ENCODE measurements around the gene SEMA3A. TPM values are rescaled to one million over a fixed set of nuclear protein-coding genes. Genes with fewer than 3 reads are reported as not detected.

Gene SEMA3A
- total and polyA plus RNA-seq, 2 of the 4 experiments (the other 2 are of a cell fraction) = 31.2 to 213 TPM

GRCh38 chr7:84219310-84219709 is 24.7 kb upstream of the SEMA3A start:
- Histone ChIP-seq H2BK5ac (ENCODE audit: low read depth, low read length, poor library complexity, severe bottlenecking) (no peak overlapping the region), H3K79me1 (ENCODE audit: low read depth in 1 of 2, low read length in 2 of 2) (no peaks in the 10 kb centered on the region), H3K56ac (ENCODE audit: extremely low read depth, insufficient read depth, low read length) (no peak overlapping the region), H2BK120ac (ENCODE audit: low read depth, low read length) (no peak overlapping the region), H3K36me3 (ENCODE audit: control insufficient read depth, insufficient read depth, low read length) (no peaks in the 10 kb centered on the region), H3K9me1 (ENCODE audit: insufficient read depth, low read length) (no peaks in the 10 kb centered on the region), H4K20me1 (ENCODE audit: insufficient read depth, low read length) (no peaks in the 10 kb centered on the region), H3K27ac (ENCODE audit: insufficient read depth, low read length) (no peak overlapping the region), H3K4me3 (ENCODE audit: insufficient read depth, low read depth, low read length) (no peak overlapping the region), H2AK9ac (replicated peaks; ENCODE audit: low read depth, low read length, poor library complexity) (no peak overlapping the region), H3K4ac (ENCODE audit: low read depth, low read length) (no peak overlapping the region), H3K14ac (replicated peaks; ENCODE audit: low read depth, low read length) (no peak overlapping the region), H2BK20ac (ENCODE audit: low read depth, low read length) (no peak overlapping the region), H3K18ac (ENCODE audit: low read depth, low read length) (no peak overlapping the region), H3K9me3 (ENCODE audit: control insufficient read depth, insufficient read depth, low read length) (peaks cover 3% of the 10 kb centered on the region; the same call in 1 of the 2 replicates), H3K27me3 (ENCODE audit: control insufficient read depth, insufficient read depth, low read length) (no peaks in the 10 kb centered on the region), H3K4me2 (ENCODE audit: low read depth, low read length) (no peak overlapping the region), H2AK5ac (ENCODE audit: low read depth, low read length) (no peak overlapping the region), H2BK15ac (ENCODE audit: low read depth, low read length) (0 out of 3 replicates have a peak overlapping the region, but pooled peaks have one; percentile 3), H4K91ac (ENCODE audit: insufficient read depth, low read depth, low read length) (no peak overlapping the region), H3K4me1 (ENCODE audit: control insufficient read depth, insufficient read depth, low read length) (no peaks in the 10 kb centered on the region), H4K5ac (ENCODE audit: low read depth, low read length) (no peak overlapping the region), H3K9ac (ENCODE audit: low read depth, low read length) (no peak overlapping the region), H3K23ac (ENCODE audit: low read depth, low read length) (no peak overlapping the region), H4K8ac (ENCODE audit: low read depth in 2 of 2, low read length in 2 of 2) (no peak overlapping the region), H2AFZ (replicated peaks; ENCODE audit: low read length, poor library complexity) (no peak overlapping the region)
- POLR2A ChIA-PET (ENCODE audit: unreplicated experiment) = no interaction called here
- no peak for DNase-seq
- no peak for ATAC-seq (ENCODE audit: low read depth)
- in situ Hi-C loops (cut with MboI; ENCODE audit: low sequenced_read_pairs) = no loop called here
- WGBS, 2 experiments (ENCODE audit: extremely low coverage in 2 of 2, insufficient read length in 1 of 2) = no CpG with 5 or more reads among the region's 2 CpGs
- CTCF ChIA-PET = no interaction called here
- BruUV-seq (replicated peaks) = no TSS peak
- intact Hi-C loops (cut with micrococcal nuclease) = no loop called here
- dilution Hi-C loops (cut with HindIII; ENCODE audit: low sequenced_read_pairs, unreplicated experiment) = no loop called here
- TF ChIP-seq SMC3 (IDR thresholded peaks at IDR 0.05; ENCODE audit: low read depth, low read length) (no peak), USF2 (IDR thresholded peaks at IDR 0.05; ENCODE audit: low read depth, low read length) (no peak), RCOR1 (IDR thresholded peaks at IDR 0.05; ENCODE audit: insufficient replicate concordance, low read length) (no peak)
